Activated CD4-positive, alpha-beta T cell treated with anti-CD3 and anti-CD28 coated beads, Interleukin-2, amount 50 U/mL, for 16 hours (primary cell): ENCODE measurements around the gene CDHR4.
"Not testable (repeated sequence)": the region's sequence is repeated elsewhere in the genome, so short reads cannot be mapped to it uniquely, and the experiment has no call there.

Experiments used
- DNase-seq: peaks from one replicate; pipeline ENCODE4 v3.0.0-alpha.2; 2020

CDHR4 gene

GRCh38 chr3:49780080-49780974 is 19.3 kb downstream of the CDHR4 start:
- DNase-seq, result no peak

- DNase-seq, result no peak
Observed at GRCh38 chr3:49779358-49780079, 20.2 kb downstream of the CDHR4 start.

- DNase-seq, result not testable (repeated sequence)
Observed at GRCh38 chr3:49776101-49776500, 23.6 kb downstream of the CDHR4 start.

- DNase-seq, result no peak
Observed at GRCh38 chr3:49775538-49775937, 24.1 kb downstream of the CDHR4 start.

GRCh38 chr3:49772703-49773102 is 27.0 kb downstream of the CDHR4 start:
- no peak for DNase-seq

GRCh38 chr3:49771340-49771938 is 28.2 kb downstream of the CDHR4 start:
- no peak for DNase-seq

- no peak for DNase-seq
Observed at GRCh38 chr3:49769926-49770325, 29.7 kb downstream of the CDHR4 start.

- DNase-seq, result no peak
Observed at GRCh38 chr3:49769286-49769915, 30.3 kb downstream of the CDHR4 start.

GRCh38 chr3:49763981-49764380 is 35.7 kb downstream of the CDHR4 start:
- DNase-seq, result no peak

- DNase-seq, result no peak
Observed at GRCh38 chr3:49761661-49762060, 38.0 kb downstream of the CDHR4 start.

GRCh38 chr3:49759226-49759625 is 40.4 kb downstream of the CDHR4 start:
- DNase-seq, result no peak

GRCh38 chr3:49757197-49757596 is 42.5 kb downstream of the CDHR4 start:
- DNase-seq, result no peak

GRCh38 chr3:49756036-49756435 is 43.6 kb downstream of the CDHR4 start:
- no peak for DNase-seq

GRCh38 chr3:49754536-49754935 is 45.1 kb downstream of the CDHR4 start:
- no peak for DNase-seq

- DNase-seq, result no peak
Observed at GRCh38 chr3:49751501-49751900, 48.2 kb downstream of the CDHR4 start.

GRCh38 chr3:49750056-49750455 is 49.6 kb downstream of the CDHR4 start:
- no peak for DNase-seq

GRCh38 chr3:49748874-49749273 is 50.8 kb downstream of the CDHR4 start:
- DNase-seq, result not testable (repeated sequence)

- no peak for DNase-seq
Observed at GRCh38 chr3:49747792-49748480, 51.7 kb downstream of the CDHR4 start.

- no peak for DNase-seq
Observed at GRCh38 chr3:49745986-49746385, 53.7 kb downstream of the CDHR4 start.
